Hepatocyte (in vitro differentiated cells): Measurements from ENCODE around the gene MAD1L1. TPM values are rescaled to one million over a fixed set of nuclear protein-coding genes. Genes with fewer than 3 reads are reported as not detected.

Source experiments
- DNase-seq: peaks from one replicate; pipeline ENCODE4 v3.0.0-alpha.2; 2016; ENCODE audit warnings: low spot score
- H2AFZ ChIP-seq: fragments of 200-600 bp; sonication (generic); 2 replicates; pipeline ENCODE4 v1.6.0; 2016; ENCODE audit warnings: antibody characterized with exemption, mild to moderate bottlenecking
- H3K27ac ChIP-seq: fragments of 200-600 bp; sonication (generic); 2 replicates; pipeline ENCODE4 v1.5.1; 2016; ENCODE audit warnings: mild to moderate bottlenecking
- H3K27me3 ChIP-seq: fragments of 200-600 bp; sonication (generic); 2 replicates; pipeline ENCODE4 v1.6.1; 2016
- H3K36me3 ChIP-seq: fragments of 200-600 bp; sonication (generic); replicated peaks from 2 replicates; pipeline ENCODE4 v1.5.1; 2016; ENCODE audit warnings: low read depth; ENCODE audit not compliant: insufficient read depth
- H3K4me1 ChIP-seq: fragments of 200-600 bp; sonication (generic); 2 replicates; pipeline ENCODE4 v1.5.1; 2016; ENCODE audit warnings: mild to moderate bottlenecking, moderate library complexity; ENCODE audit not compliant: insufficient read depth
- H3K4me2 ChIP-seq: fragments of 200-600 bp; sonication (generic); 2 replicates; pipeline ENCODE4 v1.6.0; 2016
- H3K4me3 ChIP-seq: fragments of 200-600 bp; sonication (generic); 2 replicates; pipeline ENCODE4 v1.5.1; 2016; ENCODE audit warnings: mild to moderate bottlenecking
- H3K79me2 ChIP-seq: fragments of 200-600 bp; sonication (generic); 2 replicates; pipeline ENCODE4 v1.6.0; 2017; ENCODE audit warnings: mild to moderate bottlenecking
- H3K9me2 ChIP-seq: fragments of 200-600 bp; sonication (generic); replicated peaks from 2 replicates; pipeline ENCODE4 v1.6.0; 2017; ENCODE audit warnings: mild to moderate bottlenecking; ENCODE audit not compliant: insufficient read depth
- H3K9me3 ChIP-seq: fragments of 200-600 bp; sonication (generic); 2 replicates; pipeline ENCODE4 v1.5.1; 2016; ENCODE audit warnings: low read depth, mild to moderate bottlenecking
- H4K20me1 ChIP-seq: fragments of 200-600 bp; sonication (generic); 2 replicates; pipeline ENCODE4 v1.6.0; 2016; ENCODE audit warnings: mild to moderate bottlenecking; ENCODE audit not compliant: insufficient read depth, poor library complexity, severe bottlenecking
- CTCF ChIP-seq: fragments of 200-600 bp; sonication (generic); IDR thresholded peaks from 2 replicates; pipeline ENCODE4 v1.5.1; 2016; ENCODE audit warnings: antibody characterized with exemption, mild to moderate bottlenecking; ENCODE audit not compliant: poor library complexity
- EZH2 ChIP-seq: fragments of 200-600 bp; sonication (generic); IDR thresholded peaks from 2 replicates; pipeline ENCODE4 v1.6.1; 2016; ENCODE audit warnings: antibody characterized with exemption, mild to moderate bottlenecking, borderline replicate concordance
- EZH2phosphoT487 ChIP-seq: fragments of 200-600 bp; sonication (generic); IDR thresholded peaks from one replicate; pipeline ENCODE4 v1.6.1; 2018; ENCODE audit warnings: antibody characterized with exemption, mild to moderate bottlenecking, low read depth, moderate library complexity; ENCODE audit not compliant: unreplicated experiment, severe bottlenecking
- WGBS: methylation state at CpG from one replicate; pipeline ENCODE4 v1.1.6; 2016; ENCODE audit warnings: low lambda C conversion rate; ENCODE audit errors: missing lambda C conversion rate; 5-methylcytosine and 5-hydroxymethylcytosine counted together
- polyA plus RNA-seq: library from polyadenylated mRNA; unstranded; fragments of >200 nt; fragmentation: Nextera tagmentation; extraction: Ambion mirVana; gene quantifications from 2 replicates; pipeline ENCODE4 v1.2.1, GENCODE V29; 2016
- total RNA-seq: library from RNA; depleted of rRNA; stranded (reverse); fragments of >200 nt; gene quantifications from 2 replicates; pipeline ENCODE4 v1.2.3, GENCODE V29; 2014

MAD1L1 gene
- total and polyA plus RNA-seq, 2 experiments from 2014 or later: 30.7 to 31.0 TPM

GRCh38 chr7:2012044-2012900 is 220.5 kb downstream of the MAD1L1 start:
- no peaks in the 10 kb centered on the region for H3K27me3 ChIP-seq
- TF ChIP-seq EZH2 (no peak), EZH2phosphoT487 (no peak), CTCF (no peak)
- no peak for DNase-seq
- H3K9me2 ChIP-seq: no peaks in the 10 kb centered on the region
- 92% methylated on average over 28 of the region's 28 CpGs for WGBS
- H3K4me2 ChIP-seq: no peak overlapping the region
- no peaks in the 10 kb centered on the region for H3K79me2 ChIP-seq
- no peaks in the 10 kb centered on the region for H3K4me1 ChIP-seq
- H2AFZ ChIP-seq: no peak overlapping the region
- no peak overlapping the region for H3K27ac ChIP-seq
- no peaks in the 10 kb centered on the region for H3K9me3 ChIP-seq
- H4K20me1 ChIP-seq: no peaks in the 10 kb centered on the region
- no peak overlapping the region for H3K4me3 ChIP-seq
- H3K36me3 ChIP-seq: no peaks in the 10 kb centered on the region

GRCh38 chr7:2011266-2012043 is 221.3 kb downstream of the MAD1L1 start:
- no peak for DNase-seq
- no peak for TF ChIP-seq EZH2phosphoT487
- no peak for TF ChIP-seq EZH2
- TF ChIP-seq CTCF: no peak
- 95% methylated on average over 17 of the region's 17 CpGs for WGBS
- no peak overlapping the region for H3K4me3 ChIP-seq
- no peaks in the 10 kb centered on the region for H3K4me1 ChIP-seq
- H3K36me3 ChIP-seq: no peaks in the 10 kb centered on the region
- H3K79me2 ChIP-seq: no peaks in the 10 kb centered on the region
- H3K9me3 ChIP-seq: no peaks in the 10 kb centered on the region
- H2AFZ ChIP-seq: no peak overlapping the region
- H3K4me2 ChIP-seq: no peak overlapping the region
- no peaks in the 10 kb centered on the region for H3K27me3 ChIP-seq
- no peak overlapping the region for H3K27ac ChIP-seq
- H4K20me1 ChIP-seq: no peaks in the 10 kb centered on the region
- H3K9me2 ChIP-seq: no peaks in the 10 kb centered on the region

GRCh38 chr7:2010551-2011265 is 222.0 kb downstream of the MAD1L1 start:
- WGBS: 95% methylated on average over 20 of the region's 29 CpGs

More at GRCh38 chr7:2010551-2011265, 222.0 kb downstream of the MAD1L1 start:
- Histone ChIP-seq H3K4me2 (no peak overlapping the region), H3K9me3 (no peaks in the 10 kb centered on the region), H3K4me1 (no peaks in the 10 kb centered on the region), H3K27me3 (no peaks in the 10 kb centered on the region), H2AFZ (no peak overlapping the region), H4K20me1 (no peaks in the 10 kb centered on the region), H3K9me2 (no peaks in the 10 kb centered on the region), H3K36me3 (no peaks in the 10 kb centered on the region), H3K79me2 (no peaks in the 10 kb centered on the region), H3K27ac (no peak overlapping the region), H3K4me3 (no peak overlapping the region)
- DNase-seq: no peak
- TF ChIP-seq EZH2phosphoT487: no peak
- TF ChIP-seq CTCF: no peak
- TF ChIP-seq EZH2: no peak
